OCI-LY1 (cell line): ENCODE data around the gene PXDN.

Source experiments
- H2AFZ ChIP-seq: fragments of 200-600 bp; sonication (generic), shearing (Covaris generic); 2 replicates; pipeline ENCODE4 v1.6.0; 2014; ENCODE audit warnings: antibody characterized with exemption, mild to moderate bottlenecking, low read length
- H3F3A ChIP-seq: fragments of 200-600 bp; sonication (generic), shearing (Covaris generic); 2 replicates; pipeline ENCODE4 v1.6.0; 2014; ENCODE audit warnings: mild to moderate bottlenecking, antibody characterized with exemption, low read length, moderate library complexity; ENCODE audit not compliant: insufficient read depth
- H3K27ac ChIP-seq: fragments of 200-600 bp; sonication (generic); 2 replicates; pipeline ENCODE4 v1.5.1; 2014; ENCODE audit warnings: low read length, mixed run types, mild to moderate bottlenecking, low read depth; ENCODE audit not compliant: poor library complexity, severe bottlenecking
- H3K27me3 ChIP-seq: fragments of 200-600 bp; sonication (generic); 2 replicates; pipeline ENCODE4 v1.6.0; 2014; ENCODE audit warnings: antibody characterized with exemption, mild to moderate bottlenecking, low read length, moderate library complexity; ENCODE audit not compliant: insufficient read depth
- H3K36me3 ChIP-seq: fragments of 200-600 bp; sonication (generic); 2 replicates; pipeline ENCODE4 v1.6.1; 2014; ENCODE audit warnings: mild to moderate bottlenecking, antibody characterized with exemption, low read length, moderate library complexity, mixed read lengths; ENCODE audit not compliant: insufficient read depth
- H3K4me1 ChIP-seq: fragments of 200-600 bp; sonication (generic); 2 replicates; pipeline ENCODE4 v1.5.1; 2014; ENCODE audit warnings: mild to moderate bottlenecking, low read length, moderate library complexity; ENCODE audit not compliant: insufficient read depth, severe bottlenecking
- H3K4me2 ChIP-seq: fragments of 200-600 bp; sonication (generic), shearing (Covaris generic); 2 replicates; pipeline ENCODE4 v1.6.1; 2014; ENCODE audit warnings: low read length
- H3K4me3 ChIP-seq: fragments of 200-600 bp; sonication (generic); 2 replicates; pipeline ENCODE4 v1.5.1; 2014; ENCODE audit warnings: low read length, low read depth, mild to moderate bottlenecking, mixed read lengths; ENCODE audit not compliant: poor library complexity, severe bottlenecking
- H3K79me2 ChIP-seq: fragments of 200-600 bp; shearing (Covaris generic); 2 replicates; pipeline ENCODE4 v1.6.1; 2016; ENCODE audit warnings: mixed run types, low read length, mixed read lengths; ENCODE audit not compliant: insufficient read depth
- H3K9ac ChIP-seq: fragments of 200-600 bp; sonication (generic), shearing (Covaris generic); 2 replicates; pipeline ENCODE4 v1.6.1; 2014; ENCODE audit warnings: mild to moderate bottlenecking, low read length, mixed read lengths
- H3K9me2 ChIP-seq: fragments of 200-600 bp; sonication (generic), shearing (Covaris generic); 2 replicates; pipeline ENCODE4 v1.6.1; 2014; ENCODE audit warnings: low read depth, mild to moderate bottlenecking, low read length, mixed read lengths
- H3K9me3 ChIP-seq: fragments of 200-600 bp; shearing (Covaris generic); 2 replicates; pipeline ENCODE4 v1.6.1; 2014; ENCODE audit warnings: low read length, mixed read lengths
- H4K20me1 ChIP-seq: fragments of 200-600 bp; sonication (generic), shearing (Covaris generic); 2 replicates; pipeline ENCODE4 v1.6.0; 2016; ENCODE audit warnings: mild to moderate bottlenecking, low read length; ENCODE audit not compliant: insufficient read depth
- CTCF ChIP-seq: fragments of 200-600 bp; sonication (generic), shearing (Covaris generic); IDR thresholded peaks from 2 replicates; pipeline ENCODE4 v1.5.1; 2017; ENCODE audit warnings: mild to moderate bottlenecking, antibody characterized with exemption, low read length, moderate library complexity, mixed read lengths
- EZH2 ChIP-seq: fragments of 200-600 bp; sonication (generic), shearing (Covaris generic); IDR thresholded peaks from 2 replicates; pipeline ENCODE4 v1.8.0; 2017; ENCODE audit warnings: borderline replicate concordance, mixed run types, mild to moderate bottlenecking, antibody characterized with exemption, low read length, moderate library complexity, mixed read lengths

Gene PXDN

GRCh38 chr2:1722692-1723091 lies 21.6 kb downstream of the PXDN start:
- Histone ChIP-seq H3K4me1 (no peaks in the 10 kb centered on the region), H3K79me2 (no peaks in the 10 kb centered on the region), H3K36me3 (no peaks in the 10 kb centered on the region), H3K4me3 (no peak overlapping the region), H3K27ac (no peak overlapping the region), H3K9me2 (no peaks in the 10 kb centered on the region), H3K9me3 (no peaks in the 10 kb centered on the region), H4K20me1 (no peaks in the 10 kb centered on the region), H3K9ac (no peak overlapping the region), H3K27me3 (no peaks in the 10 kb centered on the region), H3F3A (no peaks in the 10 kb centered on the region), H3K4me2 (no peak overlapping the region), H2AFZ (no peak overlapping the region)
- TF ChIP-seq CTCF, result no peak
- TF ChIP-seq EZH2, result no peak

GRCh38 chr2:1721706-1722646 lies 22.3 kb downstream of the PXDN start:
- no peaks in the 10 kb centered on the region for H3F3A ChIP-seq
- H2AFZ ChIP-seq, result no peak overlapping the region
- no peaks in the 10 kb centered on the region for H3K4me1 ChIP-seq
- H3K9ac ChIP-seq, result no peak overlapping the region
- H3K36me3 ChIP-seq, result no peaks in the 10 kb centered on the region
- H3K9me2 ChIP-seq, result no peaks in the 10 kb centered on the region
- H3K27ac ChIP-seq, result no peak overlapping the region
- H3K4me3 ChIP-seq, result no peak overlapping the region
- TF ChIP-seq EZH2, result no peak
- TF ChIP-seq CTCF, result no peak
- no peaks in the 10 kb centered on the region for H3K79me2 ChIP-seq
- H4K20me1 ChIP-seq, result no peaks in the 10 kb centered on the region
- H3K27me3 ChIP-seq, result no peaks in the 10 kb centered on the region
- no peaks in the 10 kb centered on the region for H3K9me3 ChIP-seq
- H3K4me2 ChIP-seq, result no peak overlapping the region

- H3K79me2 ChIP-seq, result no peaks in the 10 kb centered on the region
- H3F3A ChIP-seq, result no peaks in the 10 kb centered on the region
- H3K4me2 ChIP-seq, result no peak overlapping the region
- H3K9ac ChIP-seq, result no peak overlapping the region
- H3K4me1 ChIP-seq, result no peaks in the 10 kb centered on the region
- no peak overlapping the region for H3K4me3 ChIP-seq
- H3K27me3 ChIP-seq, result no peaks in the 10 kb centered on the region
- no peaks in the 10 kb centered on the region for H3K9me3 ChIP-seq
- H3K27ac ChIP-seq, result no peak overlapping the region
- H2AFZ ChIP-seq, result no peak overlapping the region
- TF ChIP-seq EZH2 (no peak), CTCF (no peak)
- no peaks in the 10 kb centered on the region for H3K9me2 ChIP-seq
- no peaks in the 10 kb centered on the region for H4K20me1 ChIP-seq
- H3K36me3 ChIP-seq, result no peaks in the 10 kb centered on the region
Measured at GRCh38 chr2:1718339-1719220, 25.7 kb downstream of the PXDN start.
